Muscle layer of colon (tissue), 2 donors: ENCODE results near the gene RCC1.
"Not testable (repeated sequence)": the region's sequence is repeated elsewhere in the genome, so short reads cannot be mapped to it uniquely, and the experiment has no call there.

ENCODE experiments used
- H3K27ac ChIP-seq: one replicate; pipeline ENCODE4 v1.7.0; 2013; ENCODE audit warnings: low read depth, mild to moderate bottlenecking, low read length, moderate library complexity
- H3K27me3 ChIP-seq, 2 donors: one replicate each; pipeline ENCODE4 v1.7.0; 2013; ENCODE audit warnings: low read length in 2 of 2, mild to moderate bottlenecking in 2 of 2; ENCODE audit not compliant: insufficient read depth in 2 of 2, control insufficient read depth in 1 of 2
- H3K36me3 ChIP-seq: one replicate; pipeline ENCODE4 v1.7.0; 2013; ENCODE audit warnings: mild to moderate bottlenecking, low read length; ENCODE audit not compliant: insufficient read depth
- H3K4me1 ChIP-seq: one replicate; pipeline ENCODE4 v1.7.0; 2013; ENCODE audit warnings: mild to moderate bottlenecking, low read length; ENCODE audit not compliant: insufficient read depth
- H3K4me3 ChIP-seq, 2 donors: one replicate each; pipeline ENCODE4 v1.7.0; 2013; ENCODE audit warnings: low read length in 2 of 2, low read depth in 1 of 2, mild to moderate bottlenecking in 1 of 2, moderate library complexity in 1 of 2
- H3K9ac ChIP-seq: one replicate; pipeline ENCODE4 v1.7.0; 2013; ENCODE audit warnings: low read length
- H3K9me3 ChIP-seq: one replicate; pipeline ENCODE4 v1.7.0; 2013; ENCODE audit warnings: mild to moderate bottlenecking, low read length
- donor health status: abdominal sarcoma.
- donor health status: Adenocarcinoma of cecum.

The RCC1 gene

GRCh38 chr1:28514445-28514933 is 8.6 kb downstream of the RCC1 start:
- not testable (repeated sequence) for H3K4me3 ChIP-seq, H3K9me3 ChIP-seq, H3K27ac ChIP-seq, H3K9ac ChIP-seq, H3K27me3 ChIP-seq
- Histone ChIP-seq H3K36me3 (peaks cover 28% of the 10 kb centered on the region), H3K4me1 (peaks cover 26% of the 10 kb centered on the region)

DNA sequence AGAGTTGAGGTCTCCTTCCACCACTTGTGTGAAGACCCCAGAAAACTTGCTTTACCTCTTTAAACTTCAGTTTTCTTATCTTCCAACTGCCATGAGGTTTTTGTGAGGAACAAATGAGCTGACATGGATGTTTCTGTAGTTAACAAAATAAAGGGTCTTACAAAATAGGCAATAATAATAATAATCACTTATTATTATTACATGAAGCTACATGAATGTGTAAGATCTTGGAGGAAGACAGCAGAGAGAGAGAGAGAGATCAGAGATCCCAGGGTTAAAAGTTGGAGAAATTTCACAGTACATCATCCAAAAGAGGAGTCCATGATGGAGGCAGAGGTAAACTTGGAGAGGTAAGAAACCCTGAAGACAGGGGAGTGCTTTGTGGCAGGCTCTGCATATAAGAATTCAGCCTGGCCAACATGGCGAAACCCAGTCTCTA is 10.7 kb downstream of the RCC1 start:
- H3K9me3 ChIP-seq: no peaks in the 10 kb centered on the region
- H3K36me3 ChIP-seq: peaks cover 11% of the 10 kb centered on the region
- H3K27me3 ChIP-seq: no peaks in the 10 kb centered on the region
- no peak overlapping the region for H3K9ac ChIP-seq
- H3K4me1 ChIP-seq: peaks cover 17% of the 10 kb centered on the region
- H3K27ac ChIP-seq: no peak overlapping the region
- H3K4me3 ChIP-seq: no peak overlapping the region

- H3K4me1 ChIP-seq: peaks cover 13% of the 10 kb centered on the region
- peak overlapping the region; percentile 32 for H3K9ac ChIP-seq
- no peaks in the 10 kb centered on the region for H3K27me3 ChIP-seq
- H3K9me3 ChIP-seq: no peaks in the 10 kb centered on the region
- H3K27ac ChIP-seq: peak overlapping the region; percentile 12
- peak overlapping the region; percentile 53 to 66 for H3K4me3 ChIP-seq
- peaks cover 5% of the 10 kb centered on the region for H3K36me3 ChIP-seq
Measured at GRCh38 chr1:28517649-28517999, 11.8 kb downstream of the RCC1 start.

DNA sequence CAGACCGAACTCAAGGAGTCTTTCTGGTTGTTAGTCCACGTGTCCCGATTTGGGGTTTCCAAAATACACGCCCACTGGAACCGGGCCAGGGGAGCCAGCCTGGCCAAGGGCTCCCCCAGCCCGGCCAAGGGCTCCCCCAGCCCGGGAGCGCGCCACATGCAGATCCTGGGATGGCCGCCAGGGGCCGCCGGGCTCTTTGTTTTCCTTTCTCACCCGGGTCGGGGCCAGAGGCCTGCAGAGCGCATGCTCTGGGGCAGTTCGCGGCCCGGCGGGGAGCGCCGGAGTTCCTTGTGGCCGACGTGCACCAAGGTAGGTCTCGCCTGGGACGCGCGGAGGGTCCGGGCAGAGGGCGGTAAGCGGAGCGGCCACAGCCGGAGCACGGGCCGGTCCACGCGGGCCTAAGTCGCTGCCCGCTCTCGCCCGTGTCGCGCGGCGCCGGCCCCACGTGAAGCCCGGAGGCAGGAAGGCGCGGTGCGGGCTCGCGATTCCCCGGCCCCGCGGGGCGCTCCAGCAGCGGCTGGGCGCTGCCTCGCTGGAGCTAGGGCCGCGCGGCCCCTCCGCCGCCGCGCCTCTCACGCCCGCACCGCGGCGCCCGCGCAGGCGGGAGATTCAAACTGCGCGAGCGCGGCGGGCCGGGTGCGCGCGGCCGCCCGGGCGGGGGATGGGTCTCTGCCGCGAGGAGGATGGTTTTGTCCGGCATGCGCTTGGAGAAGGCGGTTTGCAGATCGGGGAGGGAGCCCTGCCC is 12.3 kb downstream of the RCC1 start:
- peak overlapping the region; percentile 36 for H3K27ac ChIP-seq
- no peaks in the 10 kb centered on the region for H3K9me3 ChIP-seq
- peak overlapping the region; percentile 32 for H3K9ac ChIP-seq
- H3K36me3 ChIP-seq: peaks cover 5% of the 10 kb centered on the region
- peak overlapping the region; percentile 53 to 68 for H3K4me3 ChIP-seq
- H3K27me3 ChIP-seq: no peaks in the 10 kb centered on the region
- H3K4me1 ChIP-seq: peaks cover 13% of the 10 kb centered on the region

- Histone ChIP-seq H3K4me1 (peaks cover 13% of the 10 kb centered on the region), H3K27me3 (no peaks in the 10 kb centered on the region), H3K4me3 (peak overlapping the region; percentile 36 to 68), H3K27ac (no peak overlapping the region), H3K9ac (no peak overlapping the region), H3K9me3 (no peaks in the 10 kb centered on the region), H3K36me3 (peaks cover 5% of the 10 kb centered on the region)
Measured at GRCh38 chr1:28518745-28519341, 13.0 kb downstream of the RCC1 start.

GRCh38 chr1:28519946-28520725 is 14.3 kb downstream of the RCC1 start:
- H3K4me3 ChIP-seq: no peak overlapping the region
- peaks cover 13% of the 10 kb centered on the region for H3K4me1 ChIP-seq
- H3K36me3 ChIP-seq: no peaks in the 10 kb centered on the region
- H3K9ac ChIP-seq: no peak overlapping the region
- no peaks in the 10 kb centered on the region for H3K9me3 ChIP-seq
- no peaks in the 10 kb centered on the region for H3K27me3 ChIP-seq
- no peak overlapping the region for H3K27ac ChIP-seq

DNA sequence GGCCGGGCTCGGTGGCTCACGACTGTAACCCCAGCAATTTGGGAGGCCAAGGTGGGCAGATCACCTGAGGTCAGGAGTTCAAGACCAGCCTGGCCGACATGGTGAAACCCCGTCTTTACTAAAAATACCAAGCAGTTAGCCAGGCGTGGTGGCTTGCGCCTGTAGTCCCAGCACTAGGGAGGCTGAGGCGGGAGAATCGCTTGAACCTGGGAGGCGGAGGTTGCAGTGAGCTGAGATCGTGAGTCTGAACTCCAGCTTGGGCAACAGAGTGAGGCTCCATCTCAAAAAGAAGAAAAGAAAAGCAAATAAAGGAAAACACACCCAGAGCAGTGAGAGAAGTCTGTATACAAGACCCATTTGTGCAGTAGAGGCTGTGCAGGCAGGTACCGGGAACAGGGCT is 15.0 kb downstream of the RCC1 start:
- not testable (repeated sequence) for H3K27ac ChIP-seq, H3K9ac ChIP-seq, H3K9me3 ChIP-seq, H3K36me3 ChIP-seq, H3K4me3 ChIP-seq, H3K27me3 ChIP-seq
- H3K4me1 ChIP-seq: peaks cover 13% of the 10 kb centered on the region

GRCh38 chr1:28521502-28522164 is 15.8 kb downstream of the RCC1 start:
- no peak overlapping the region for H3K9ac ChIP-seq
- no peak overlapping the region for H3K4me3 ChIP-seq
- H3K9me3 ChIP-seq: no peaks in the 10 kb centered on the region
- no peak overlapping the region for H3K27ac ChIP-seq
- no peaks in the 10 kb centered on the region for H3K27me3 ChIP-seq
- peaks cover 13% of the 10 kb centered on the region for H3K4me1 ChIP-seq
- no peaks in the 10 kb centered on the region for H3K36me3 ChIP-seq

DNA sequence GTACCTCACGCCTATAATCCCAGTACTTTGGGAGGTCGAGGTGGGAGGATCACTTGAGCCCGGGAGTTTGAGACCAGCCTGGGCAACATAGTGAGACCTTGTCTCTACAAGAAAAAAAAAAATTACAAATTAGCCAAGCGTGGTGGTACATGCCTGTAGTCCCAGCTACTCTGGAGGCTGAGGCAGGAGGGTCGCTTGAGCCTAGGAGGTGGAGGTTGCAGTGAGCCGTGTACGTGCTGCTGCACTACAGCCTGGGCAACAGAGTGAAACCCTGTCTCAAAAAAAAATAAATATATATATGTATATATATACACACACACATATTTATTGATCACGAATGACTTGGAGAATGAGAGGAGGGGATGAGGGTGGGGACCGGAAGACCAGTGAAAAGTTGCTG is 16.7 kb downstream of the RCC1 start:
- not testable (repeated sequence) for H3K9me3 ChIP-seq, H3K9ac ChIP-seq, H3K4me3 ChIP-seq, H3K36me3 ChIP-seq, H3K27ac ChIP-seq, H3K27me3 ChIP-seq
- H3K4me1 ChIP-seq: peaks cover 11% of the 10 kb centered on the region

- H3K9ac ChIP-seq, H3K9me3 ChIP-seq, H3K36me3 ChIP-seq, H3K27ac ChIP-seq, H3K4me1 ChIP-seq, H3K4me3 ChIP-seq, H3K27me3 ChIP-seq: not testable (repeated sequence)
Measured at GRCh38 chr1:28525002-28525642, 19.3 kb downstream of the RCC1 start.

DNA sequence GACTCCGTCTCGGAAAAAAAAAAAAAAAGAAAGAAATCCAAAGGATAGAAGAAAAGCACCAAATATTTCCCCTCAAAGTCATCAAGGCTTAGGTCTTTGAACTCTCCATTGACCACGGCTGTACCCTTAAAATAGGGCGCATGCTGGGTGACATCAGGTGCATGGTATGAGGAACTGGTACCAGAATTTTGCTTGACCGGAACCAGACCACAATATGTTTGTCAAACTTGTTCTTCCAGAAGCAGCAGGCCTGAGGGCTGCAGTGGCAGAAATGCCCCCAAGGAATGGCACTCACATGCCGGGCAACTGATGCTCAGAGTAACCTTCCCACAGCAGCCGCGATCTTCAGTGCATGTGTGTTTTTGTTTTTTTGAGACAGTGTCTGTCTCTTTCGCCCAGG is 21.0 kb downstream of the RCC1 start:
- Histone ChIP-seq H3K27ac (no peak overlapping the region), H3K36me3 (peaks cover 6% of the 10 kb centered on the region), H3K9ac (no peak overlapping the region), H3K27me3 (no peaks in the 10 kb centered on the region), H3K4me1 (no peaks in the 10 kb centered on the region), H3K4me3 (no peak overlapping the region), H3K9me3 (no peaks in the 10 kb centered on the region)
